Measurements from ENCODE around the gene SRF. TPM values are rescaled to one million over a fixed set of nuclear protein-coding genes. Genes with fewer than 3 reads are reported as not detected.

SRF gene
- total RNA-seq, 1 donor = 17.9 TPM

GRCh38 chr6:43188426-43188825 lies 17.4 kb downstream of the SRF start:
- DNase-seq (ENCODE audit: low read depth) = no peak
- H3K4me3 ChIP-seq (ENCODE audit: low read depth, low read length) = no peak overlapping the region
- TF ChIP-seq, protein P1, sequence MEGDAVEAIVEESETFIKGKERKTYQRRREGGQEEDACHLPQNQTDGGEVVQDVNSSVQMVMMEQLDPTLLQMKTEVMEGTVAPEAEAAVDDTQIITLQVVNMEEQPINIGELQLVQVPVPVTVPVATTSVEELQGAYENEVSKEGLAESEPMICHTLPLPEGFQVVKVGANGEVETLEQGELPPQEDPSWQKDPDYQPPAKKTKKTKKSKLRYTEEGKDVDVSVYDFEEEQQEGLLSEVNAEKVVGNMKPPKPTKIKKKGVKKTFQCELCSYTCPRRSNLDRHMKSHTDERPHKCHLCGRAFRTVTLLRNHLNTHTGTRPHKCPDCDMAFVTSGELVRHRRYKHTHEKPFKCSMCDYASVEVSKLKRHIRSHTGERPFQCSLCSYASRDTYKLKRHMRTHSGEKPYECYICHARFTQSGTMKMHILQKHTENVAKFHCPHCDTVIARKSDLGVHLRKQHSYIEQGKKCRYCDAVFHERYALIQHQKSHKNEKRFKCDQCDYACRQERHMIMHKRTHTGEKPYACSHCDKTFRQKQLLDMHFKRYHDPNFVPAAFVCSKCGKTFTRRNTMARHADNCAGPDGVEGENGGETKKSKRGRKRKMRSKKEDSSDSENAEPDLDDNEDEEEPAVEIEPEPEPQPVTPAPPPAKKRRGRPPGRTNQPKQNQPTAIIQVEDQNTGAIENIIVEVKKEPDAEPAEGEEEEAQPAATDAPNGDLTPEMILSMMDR (IDR thresholded peaks at IDR 0.05; ENCODE audit: insufficient read depth, low read length) = no peak

DNA sequence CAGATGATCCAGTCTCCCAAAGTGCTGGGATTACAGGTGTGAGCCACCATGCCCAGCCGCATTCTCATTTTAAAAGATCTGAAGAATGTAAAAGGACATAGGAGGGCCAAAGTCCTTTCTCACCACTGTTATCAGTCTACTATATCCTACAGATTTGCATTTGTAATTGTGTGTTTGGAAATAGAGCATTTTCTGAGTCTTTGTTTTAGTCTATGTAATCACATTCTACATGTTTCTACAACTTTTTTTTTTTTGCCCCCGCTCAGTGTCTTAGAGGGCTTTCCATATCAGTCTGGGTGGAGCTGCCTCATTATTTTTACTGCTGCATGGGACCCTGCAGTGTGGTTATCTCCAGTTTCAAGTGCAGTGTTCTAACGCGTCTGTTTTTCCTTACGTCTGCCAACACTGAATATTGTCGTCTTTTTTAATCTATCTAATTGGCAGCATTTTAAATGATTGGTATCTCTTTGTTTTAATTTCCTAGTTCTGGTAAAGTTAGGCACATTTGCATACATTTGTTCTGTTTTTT lies 18.8 kb downstream of the SRF start:
- no peak overlapping the region for H3K4me3 ChIP-seq (ENCODE audit: low read depth, low read length)
- TF ChIP-seq, protein P1 (IDR thresholded peaks at IDR 0.05; ENCODE audit: insufficient read depth, low read length) = no peak
- no peak for DNase-seq (ENCODE audit: low read depth)

GRCh38 chr6:43192911-43193310 lies 21.8 kb downstream of the SRF start:
- no peak overlapping the region for H3K4me3 ChIP-seq (ENCODE audit: low read depth, low read length)
- TF ChIP-seq, protein P1 (IDR thresholded peaks at IDR 0.05; ENCODE audit: insufficient read depth, low read length) = no peak
- no peak for DNase-seq (ENCODE audit: low read depth)

- H3K4me3 ChIP-seq (ENCODE audit: low read depth, low read length) = no peak overlapping the region
- TF ChIP-seq, protein P1 (IDR thresholded peaks at IDR 0.05; ENCODE audit: insufficient read depth, low read length) = no peak
- DNase-seq (ENCODE audit: low read depth) = no peak
Observed at GRCh38 chr6:43193929-43194328, 22.9 kb downstream of the SRF start.

GRCh38 chr6:43196337-43196736 lies 25.3 kb downstream of the SRF start:
- H3K4me3 ChIP-seq (ENCODE audit: low read depth, low read length) = no peak overlapping the region
- TF ChIP-seq, protein P1 (IDR thresholded peaks at IDR 0.05; ENCODE audit: insufficient read depth, low read length) = no peak
- DNase-seq (ENCODE audit: low read depth) = no peak

GRCh38 chr6:43199912-43200311 lies 28.8 kb downstream of the SRF start:
- DNase-seq (ENCODE audit: low read depth) = no peak
- TF ChIP-seq, protein P1 (IDR thresholded peaks at IDR 0.05; ENCODE audit: insufficient read depth, low read length) = no peak

GRCh38 chr6:43200541-43200940 lies 29.5 kb downstream of the SRF start:
- TF ChIP-seq, protein P1 (IDR thresholded peaks at IDR 0.05; ENCODE audit: insufficient read depth, low read length) = no peak
- DNase-seq (ENCODE audit: low read depth) = no peak
- no peak overlapping the region for H3K4me3 ChIP-seq (ENCODE audit: low read depth, low read length)

More at GRCh38 chr6:43199912-43200311, 28.8 kb downstream of the SRF start:
- H3K4me3 ChIP-seq (ENCODE audit: low read depth, low read length) = no peak overlapping the region

All from fibroblast of the aortic adventitia (primary cell).